LNCAP (cell line): ENCODE data around the gene DMD.

ENCODE experiments used
- CTCF ChIP-seq: fragments of 450-650 bp; IDR thresholded peaks from 2 replicates; pipeline ENCODE4 v1.5.1; 2017; ENCODE audit warnings: mild to moderate bottlenecking

Gene DMD

GRCh38 chrX:32010212-32010611, 1201.1 kb downstream of the DMD start:
- TF ChIP-seq CTCF: no peak

- no peak for TF ChIP-seq CTCF
These were observed 1217.7 kb downstream of the DMD start for GRCh38 chrX:31993637-31994036.

GRCh38 chrX:31988975-31989374, 1222.4 kb downstream of the DMD start:
- no peak for TF ChIP-seq CTCF

- TF ChIP-seq CTCF: no peak
These were observed 1229.7 kb downstream of the DMD start for GRCh38 chrX:31981546-31982062.

GRCh38 chrX:31969714-31970113, 1241.6 kb downstream of the DMD start:
- TF ChIP-seq CTCF: no peak

- TF ChIP-seq CTCF: no peak
These were observed 1249.1 kb downstream of the DMD start for GRCh38 chrX:31962256-31962655.

GRCh38 chrX:31934842-31935370, 1276.4 kb downstream of the DMD start:
- TF ChIP-seq CTCF: no peak

GRCh38 chrX:31934015-31934414, 1277.3 kb downstream of the DMD start:
- TF ChIP-seq CTCF: no peak
